Keratinocyte (primary cell): Measurements from ENCODE around the gene CCDC107.

Source experiments
- EZH2 ChIP-seq: IDR thresholded peaks from one replicate; pipeline ENCODE4 v1.6.1; 2012; ENCODE audit warnings: inconsistent platforms, mild to moderate bottlenecking, low read length, moderate library complexity
- TF ChIP-seq, protein P1 (sequence below), 3 experiments: IDR thresholded peaks in 1 of 3; conservative IDR thresholded peaks in 1 of 3; optimal IDR thresholded peaks in 1 of 3; 2 replicates in 2 of 3; 3 replicates in 1 of 3; pipeline versions ENCODE3 to v1.5.1; 2011; ENCODE audit warnings: low read length in 3 of 3, mild to moderate bottlenecking in 3 of 3, moderate library complexity in 2 of 3, control low read depth in 1 of 3, inconsistent platforms in 1 of 3; ENCODE audit not compliant: insufficient read depth in 2 of 3; ENCODE audit errors: extremely low read depth in 1 of 3

GRCh38 chr9:35650341-35651158, 7.5 kb upstream of the CCDC107 start, which contains the start of gene SIT1:
- TF ChIP-seq, protein P1, sequence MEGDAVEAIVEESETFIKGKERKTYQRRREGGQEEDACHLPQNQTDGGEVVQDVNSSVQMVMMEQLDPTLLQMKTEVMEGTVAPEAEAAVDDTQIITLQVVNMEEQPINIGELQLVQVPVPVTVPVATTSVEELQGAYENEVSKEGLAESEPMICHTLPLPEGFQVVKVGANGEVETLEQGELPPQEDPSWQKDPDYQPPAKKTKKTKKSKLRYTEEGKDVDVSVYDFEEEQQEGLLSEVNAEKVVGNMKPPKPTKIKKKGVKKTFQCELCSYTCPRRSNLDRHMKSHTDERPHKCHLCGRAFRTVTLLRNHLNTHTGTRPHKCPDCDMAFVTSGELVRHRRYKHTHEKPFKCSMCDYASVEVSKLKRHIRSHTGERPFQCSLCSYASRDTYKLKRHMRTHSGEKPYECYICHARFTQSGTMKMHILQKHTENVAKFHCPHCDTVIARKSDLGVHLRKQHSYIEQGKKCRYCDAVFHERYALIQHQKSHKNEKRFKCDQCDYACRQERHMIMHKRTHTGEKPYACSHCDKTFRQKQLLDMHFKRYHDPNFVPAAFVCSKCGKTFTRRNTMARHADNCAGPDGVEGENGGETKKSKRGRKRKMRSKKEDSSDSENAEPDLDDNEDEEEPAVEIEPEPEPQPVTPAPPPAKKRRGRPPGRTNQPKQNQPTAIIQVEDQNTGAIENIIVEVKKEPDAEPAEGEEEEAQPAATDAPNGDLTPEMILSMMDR (optimal IDR thresholded peaks at IDR 0.05 in 1 of 3, IDR thresholded peaks at IDR 0.05 in 1 of 3, conservative IDR thresholded peaks at IDR 0.05 in 1 of 3; ENCODE audit: extremely low read depth in 1 of 3, insufficient read depth in 2 of 3, low read length in 3 of 3): no peak
- no peak for TF ChIP-seq EZH2
